KMS-11 (cell line): ENCODE data around the gene NDST1.

Experiments used
- H2AFZ ChIP-seq: fragments of 200-600 bp; sonication (generic); 2 replicates; pipeline ENCODE4 v1.6.1; 2016; ENCODE audit warnings: antibody characterized with exemption, mixed run types, low read depth
- H3K27ac ChIP-seq: fragments of 200-600 bp; sonication (generic); 2 replicates; pipeline ENCODE4 v1.6.1; 2016; ENCODE audit warnings: mild to moderate bottlenecking, mixed run types
- H3K27me3 ChIP-seq: fragments of 200-600 bp; sonication (generic); 2 replicates; pipeline ENCODE4 v1.6.1; 2017; ENCODE audit warnings: mild to moderate bottlenecking, low read depth, mixed run types, moderate library complexity; ENCODE audit not compliant: insufficient read depth
- H3K36me3 ChIP-seq: fragments of 200-600 bp; sonication (generic); 2 replicates; pipeline ENCODE4 v1.6.1; 2017; ENCODE audit warnings: mild to moderate bottlenecking, mixed run types; ENCODE audit not compliant: insufficient read depth
- H3K4me1 ChIP-seq: fragments of 200-600 bp; sonication (generic); 2 replicates; pipeline ENCODE4 v1.6.1; 2016; ENCODE audit warnings: mild to moderate bottlenecking, low read depth, mixed run types; ENCODE audit not compliant: poor library complexity, severe bottlenecking
- H3K4me2 ChIP-seq: fragments of 200-600 bp; sonication (generic); 2 replicates; pipeline ENCODE4 v1.7.0; 2016; ENCODE audit warnings: mild to moderate bottlenecking, mixed run types
- H3K4me3 ChIP-seq: fragments of 200-600 bp; sonication (generic); IDR thresholded peaks from 2 replicates; pipeline ENCODE4 v1.6.1; 2017; ENCODE audit warnings: low read depth, low read length, mixed read lengths; ENCODE audit not compliant: insufficient read depth
- H3K79me2 ChIP-seq: fragments of 200-600 bp; sonication (generic); 2 replicates; pipeline ENCODE4 v1.6.1; 2016; ENCODE audit warnings: low read depth, mixed run types; ENCODE audit not compliant: insufficient read depth
- H3K9ac ChIP-seq: fragments of 200-600 bp; sonication (generic); 2 replicates; pipeline ENCODE4 v1.6.1; 2016; ENCODE audit warnings: mild to moderate bottlenecking, mixed run types
- H4K20me1 ChIP-seq: fragments of 200-600 bp; sonication (generic); 2 replicates; pipeline ENCODE4 v1.6.1; 2016; ENCODE audit warnings: mild to moderate bottlenecking, mixed run types; ENCODE audit not compliant: insufficient read depth
- CTCF ChIP-seq: fragments of 200-600 bp; sonication (generic); conservative IDR thresholded peaks from 2 replicates; pipeline ENCODE4 v1.6.1; 2017; ENCODE audit warnings: low read depth, mild to moderate bottlenecking, antibody characterized with exemption, low read length, moderate library complexity, mixed read lengths

The NDST1 gene

GRCh38 chr5:150505041-150505511 is 2.9 kb upstream of the NDST1 start:
- Histone ChIP-seq H3K27me3 (no peaks in the 10 kb centered on the region), H3K4me3 (no peak overlapping the region), H3K36me3 (no peaks in the 10 kb centered on the region), H3K79me2 (no peaks in the 10 kb centered on the region), H2AFZ (no peak overlapping the region), H3K4me1 (no peaks in the 10 kb centered on the region), H4K20me1 (no peaks in the 10 kb centered on the region), H3K9ac (no peak overlapping the region), H3K27ac (no peak overlapping the region), H3K4me2 (no peak overlapping the region)
- TF ChIP-seq CTCF, result no peak

- no peak overlapping the region for H3K4me3 ChIP-seq
- H3K4me2 ChIP-seq, result no peak overlapping the region
- H3K27ac ChIP-seq, result no peak overlapping the region
- no peaks in the 10 kb centered on the region for H3K27me3 ChIP-seq
- no peak overlapping the region for H3K9ac ChIP-seq
- H3K79me2 ChIP-seq, result no peaks in the 10 kb centered on the region
- H4K20me1 ChIP-seq, result no peaks in the 10 kb centered on the region
- H3K4me1 ChIP-seq, result no peaks in the 10 kb centered on the region
- TF ChIP-seq CTCF, result no peak
- no peak overlapping the region for H2AFZ ChIP-seq
- no peaks in the 10 kb centered on the region for H3K36me3 ChIP-seq
Observed at GRCh38 chr5:150505816-150506215, 2.1 kb upstream of the NDST1 start.

GRCh38 chr5:150506571-150507473 is 1.1 kb upstream of the NDST1 start:
- H3K9ac ChIP-seq, result no peak overlapping the region
- H3K4me2 ChIP-seq, result no peak overlapping the region

GRCh38 chr5:150508277-150508640 is 328 bp downstream of the NDST1 start:
- Histone ChIP-seq H3K27ac (no peak overlapping the region), H3K4me1 (no peaks in the 10 kb centered on the region), H4K20me1 (no peaks in the 10 kb centered on the region), H3K79me2 (no peaks in the 10 kb centered on the region), H3K9ac (no peak overlapping the region), H2AFZ (no peak overlapping the region), H3K36me3 (no peaks in the 10 kb centered on the region), H3K4me2 (no peak overlapping the region), H3K4me3 (no peak overlapping the region), H3K27me3 (no peaks in the 10 kb centered on the region)
- TF ChIP-seq CTCF, result no peak

More at GRCh38 chr5:150506571-150507473, 1.1 kb upstream of the NDST1 start:
- H4K20me1 ChIP-seq, result no peaks in the 10 kb centered on the region
- H3K36me3 ChIP-seq, result no peaks in the 10 kb centered on the region
- no peak overlapping the region for H3K4me3 ChIP-seq
- no peak overlapping the region for H3K27ac ChIP-seq
- no peaks in the 10 kb centered on the region for H3K27me3 ChIP-seq
- no peak for TF ChIP-seq CTCF
- H2AFZ ChIP-seq, result no peak overlapping the region
- no peaks in the 10 kb centered on the region for H3K79me2 ChIP-seq
- no peaks in the 10 kb centered on the region for H3K4me1 ChIP-seq
